ENCODE measurements around the gene NUCKS1.
"Not testable (repeated sequence)": the region's sequence is repeated elsewhere in the genome, so short reads cannot be mapped to it uniquely, and the experiment has no call there.

The NUCKS1 gene

DNA sequence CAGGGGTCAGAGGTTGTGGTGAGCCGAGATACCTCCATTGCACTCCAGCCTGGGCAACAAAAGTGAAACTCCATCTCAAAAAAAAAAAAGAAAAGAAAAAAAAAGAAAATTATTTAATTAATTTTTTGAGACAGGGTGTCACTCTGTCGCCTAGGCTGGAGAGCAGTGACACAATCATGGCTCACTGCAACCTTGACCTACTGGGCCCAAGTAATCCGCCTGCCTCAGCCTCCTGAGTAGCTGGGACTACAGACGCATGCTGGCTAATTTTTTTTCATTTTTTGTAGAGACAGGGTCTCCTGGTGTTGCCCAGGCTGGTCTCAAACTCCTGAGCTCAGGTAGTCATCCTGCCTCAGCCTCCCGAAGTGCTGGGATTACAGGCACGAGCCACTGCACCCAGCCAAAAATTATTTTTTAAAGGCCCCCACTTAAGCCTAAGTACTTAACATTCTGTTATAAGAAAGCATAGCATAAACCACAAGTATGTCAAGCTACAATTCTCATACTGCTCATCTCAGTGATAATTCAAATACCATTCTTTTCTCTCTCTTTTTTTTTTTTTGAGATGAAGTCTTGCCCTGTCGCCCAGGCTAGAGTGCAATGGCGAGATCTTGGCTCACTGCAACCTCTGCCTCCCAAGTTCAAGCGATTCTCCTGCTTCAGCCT is 19.9 kb downstream of the NUCKS1 start:
- DNase-seq (ENCODE audit: low read depth, low spot score): no peak

DNA sequence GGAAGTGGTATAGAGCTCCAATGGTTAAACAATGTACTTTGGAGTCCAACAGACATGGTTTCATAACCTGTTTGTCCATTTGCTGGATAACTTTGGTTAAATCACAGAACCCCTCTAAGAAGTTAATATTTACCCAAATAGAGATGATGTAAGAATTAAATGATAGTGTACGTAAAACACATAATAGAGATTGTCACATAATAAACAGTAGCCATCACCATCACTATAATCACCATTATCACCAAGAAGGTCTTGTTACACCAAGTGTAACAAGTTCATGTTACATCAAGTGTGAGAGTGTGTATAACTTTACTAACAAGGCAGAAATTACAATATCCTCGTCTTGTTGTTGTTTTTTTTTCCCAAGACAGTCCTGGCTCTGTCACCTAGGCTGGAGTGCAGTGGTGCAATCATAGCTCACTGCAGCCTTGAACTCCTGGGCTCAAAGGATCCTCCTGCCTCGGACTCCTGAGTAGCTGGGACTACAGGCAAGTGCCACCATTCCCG is 23.3 kb downstream of the NUCKS1 start:
- DNase-seq (ENCODE audit: low read depth, low spot score): no peak

DNA sequence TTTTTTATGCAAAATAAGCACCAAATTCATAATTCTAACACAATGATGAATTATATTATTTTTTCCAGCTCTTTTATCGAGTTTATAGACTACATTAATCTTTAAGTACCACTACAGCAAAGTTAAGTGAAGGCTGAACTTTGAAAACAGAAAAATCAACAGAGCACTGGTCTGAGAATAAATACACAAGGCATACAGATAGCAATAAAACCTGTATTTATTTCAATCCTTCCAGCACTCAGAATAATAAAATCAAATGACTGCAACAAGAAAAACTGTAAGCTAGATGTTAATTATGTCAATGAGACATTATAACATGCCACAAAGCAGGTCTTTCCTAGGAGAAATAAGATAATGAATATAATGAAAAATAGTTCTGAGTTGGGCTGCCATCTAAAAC is 24.5 kb downstream of the NUCKS1 start:
- DNase-seq (ENCODE audit: low read depth, low spot score): no peak

DNA sequence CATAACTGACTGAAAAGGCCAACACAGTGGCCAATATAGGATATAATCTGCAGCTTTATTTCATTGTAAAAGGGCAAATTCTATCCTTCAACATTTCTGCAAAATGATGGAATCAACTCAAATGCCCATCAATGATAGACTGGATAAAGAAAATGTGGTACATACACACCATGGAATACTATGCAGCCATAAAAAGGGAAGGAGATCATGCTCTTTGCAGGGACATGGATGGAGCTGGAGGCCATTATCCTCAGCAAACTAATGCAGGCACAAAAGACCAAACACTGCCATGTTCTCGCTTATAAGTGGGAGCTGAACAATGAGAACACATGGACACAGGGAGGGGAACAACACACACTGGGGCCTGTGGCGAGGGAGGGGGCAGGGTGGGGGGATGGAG is 29.2 kb downstream of the NUCKS1 start:
- DNase-seq (ENCODE audit: low read depth, low spot score): not testable (repeated sequence)

DNA sequence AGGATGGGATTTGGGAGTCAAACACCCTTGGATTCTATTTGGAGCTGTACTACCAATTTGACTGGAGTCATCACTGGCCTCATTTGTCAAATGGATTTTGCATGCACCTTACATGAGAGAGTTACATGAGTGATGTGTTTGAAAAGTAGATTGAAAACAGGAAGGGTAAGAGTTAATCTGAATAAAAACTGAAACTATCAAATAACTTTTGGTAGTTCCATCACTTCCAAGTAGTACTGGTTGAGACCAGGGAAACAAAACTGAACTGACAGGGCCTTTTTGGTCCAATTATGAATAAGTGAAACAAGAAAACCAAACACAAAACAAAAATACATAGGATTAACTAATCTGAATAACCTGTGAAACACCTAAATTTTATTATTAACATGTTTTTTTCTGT is 30.2 kb downstream of the NUCKS1 start:
- DNase-seq (ENCODE audit: low read depth, low spot score): no peak

DNA sequence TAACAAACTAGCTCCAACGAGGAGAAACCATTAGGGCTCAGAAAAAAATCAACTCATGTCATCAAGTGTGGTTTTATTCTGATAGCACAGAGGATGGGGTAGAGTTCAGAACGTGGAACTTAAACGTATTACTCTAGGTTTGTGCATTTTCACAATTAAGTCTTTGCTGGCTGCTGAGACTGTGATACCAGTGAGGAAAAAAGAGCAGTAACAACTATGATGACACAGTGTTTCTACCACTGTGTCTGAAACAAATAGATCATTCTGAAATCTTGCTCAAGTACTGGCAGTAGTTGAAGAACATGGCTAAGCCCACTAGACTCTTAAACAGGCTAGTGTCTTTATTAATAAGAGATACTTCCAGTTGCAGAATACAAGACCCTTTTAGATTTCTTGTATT is 31.0 kb downstream of the NUCKS1 start:
- DNase-seq (ENCODE audit: low read depth, low spot score): no peak

DNA sequence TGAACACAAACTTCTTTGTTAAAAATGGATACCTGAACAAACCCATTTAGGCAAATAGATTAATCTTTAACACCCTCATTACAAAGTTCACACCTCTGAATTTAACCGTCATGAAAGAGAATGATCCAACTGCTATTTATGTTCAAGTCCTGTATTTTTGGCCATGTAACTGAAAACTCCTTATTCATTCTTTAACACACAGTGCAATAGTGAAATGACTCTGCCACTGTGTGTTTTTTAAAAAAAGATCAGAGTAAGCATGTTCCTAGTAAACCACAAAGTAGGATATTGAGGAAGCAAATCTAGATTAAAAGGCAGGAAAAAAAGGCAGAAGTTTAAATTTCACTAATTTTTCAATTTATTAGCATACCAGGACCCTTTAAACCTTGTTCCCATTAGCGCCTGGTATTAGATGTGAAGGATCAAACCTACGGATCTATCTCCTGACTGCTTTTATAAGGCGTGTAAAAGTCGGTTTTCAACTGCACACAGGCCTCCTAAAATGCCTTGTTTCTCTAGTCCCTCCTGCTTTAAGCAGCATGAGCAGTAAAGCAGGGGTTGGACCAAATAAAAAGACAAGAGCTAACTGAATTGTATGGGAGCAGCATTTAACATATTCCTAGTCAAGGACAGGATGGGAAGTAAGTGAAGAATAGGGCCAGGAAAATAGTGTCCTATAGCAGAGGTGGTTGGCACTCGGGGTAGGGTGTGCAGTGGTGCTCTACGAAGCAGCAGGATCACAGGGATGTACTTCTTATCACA is 33.4 kb downstream of the NUCKS1 start:
- DNase-seq (ENCODE audit: low read depth, low spot score): no peak

DNA sequence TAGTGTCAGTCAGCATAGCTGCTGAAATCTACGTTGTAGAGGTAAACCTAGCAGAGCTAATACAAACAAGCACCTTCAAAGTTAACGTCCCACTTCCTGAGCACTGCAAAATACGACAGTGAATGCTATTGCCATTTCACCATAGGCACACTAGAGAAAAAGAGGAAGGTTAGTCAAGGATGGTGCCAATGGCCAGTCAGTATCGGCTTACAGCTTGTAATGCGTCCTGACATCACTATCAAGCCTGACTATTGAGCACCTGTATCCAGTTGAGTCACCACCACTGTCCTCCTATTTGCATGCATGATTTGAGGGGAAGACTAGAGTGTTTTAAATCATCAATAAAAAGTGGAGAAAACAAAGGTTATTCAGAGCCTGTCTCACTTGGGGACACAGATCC is 34.4 kb downstream of the NUCKS1 start:
- no peak for DNase-seq (ENCODE audit: low read depth, low spot score)

DNA sequence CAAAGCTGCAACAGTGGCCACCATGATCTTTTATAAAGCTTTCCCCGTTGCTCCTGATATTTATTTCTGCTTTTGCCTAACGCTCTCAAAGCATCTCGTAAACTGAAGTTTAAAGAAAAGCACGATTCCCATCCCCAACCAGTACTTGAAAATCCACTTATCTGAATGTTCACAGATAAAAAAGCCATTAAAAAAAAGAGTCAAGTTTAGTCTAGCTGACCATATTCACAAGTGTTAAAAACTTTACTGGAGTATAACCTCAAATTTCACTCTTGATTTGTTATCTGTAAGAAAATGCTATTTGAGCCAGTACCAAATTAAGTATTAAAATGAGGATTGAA is 35.1 kb downstream of the NUCKS1 start:
- DNase-seq (ENCODE audit: low read depth, low spot score): no peak

DNA sequence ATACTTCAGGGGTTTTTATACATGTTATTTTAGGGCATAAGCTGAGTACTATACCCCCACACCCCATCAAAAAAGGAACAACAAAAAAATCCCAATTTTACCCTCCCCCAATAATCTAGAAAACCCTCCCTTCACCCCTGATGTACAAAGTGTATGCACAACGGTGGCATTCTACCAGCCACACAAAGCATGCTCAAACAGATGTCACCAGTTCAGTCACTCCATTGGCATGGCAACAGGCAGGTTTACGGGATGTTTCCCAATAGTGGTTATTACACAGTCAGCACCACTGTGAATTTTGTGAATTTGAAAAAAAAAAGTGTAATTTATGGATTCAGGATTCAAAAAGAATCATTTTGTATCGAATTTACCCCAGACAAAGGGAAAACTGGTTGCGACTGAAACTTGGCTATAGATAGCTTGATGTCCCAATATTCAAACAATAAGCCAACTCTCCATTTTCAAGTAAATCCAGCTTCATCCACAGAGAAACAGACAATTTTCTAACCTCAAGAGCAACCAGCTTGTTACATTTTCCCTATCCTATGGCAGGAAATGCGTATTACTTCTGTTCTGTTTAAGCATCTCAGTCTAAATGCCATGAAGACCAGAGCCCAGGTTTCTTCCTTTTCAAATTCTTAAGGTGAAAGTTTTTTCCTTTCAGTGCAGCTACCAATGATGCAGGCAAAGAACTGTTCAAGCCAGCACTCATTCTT is 35.6 kb downstream of the NUCKS1 start:
- no peak for DNase-seq (ENCODE audit: low read depth, low spot score)

DNA sequence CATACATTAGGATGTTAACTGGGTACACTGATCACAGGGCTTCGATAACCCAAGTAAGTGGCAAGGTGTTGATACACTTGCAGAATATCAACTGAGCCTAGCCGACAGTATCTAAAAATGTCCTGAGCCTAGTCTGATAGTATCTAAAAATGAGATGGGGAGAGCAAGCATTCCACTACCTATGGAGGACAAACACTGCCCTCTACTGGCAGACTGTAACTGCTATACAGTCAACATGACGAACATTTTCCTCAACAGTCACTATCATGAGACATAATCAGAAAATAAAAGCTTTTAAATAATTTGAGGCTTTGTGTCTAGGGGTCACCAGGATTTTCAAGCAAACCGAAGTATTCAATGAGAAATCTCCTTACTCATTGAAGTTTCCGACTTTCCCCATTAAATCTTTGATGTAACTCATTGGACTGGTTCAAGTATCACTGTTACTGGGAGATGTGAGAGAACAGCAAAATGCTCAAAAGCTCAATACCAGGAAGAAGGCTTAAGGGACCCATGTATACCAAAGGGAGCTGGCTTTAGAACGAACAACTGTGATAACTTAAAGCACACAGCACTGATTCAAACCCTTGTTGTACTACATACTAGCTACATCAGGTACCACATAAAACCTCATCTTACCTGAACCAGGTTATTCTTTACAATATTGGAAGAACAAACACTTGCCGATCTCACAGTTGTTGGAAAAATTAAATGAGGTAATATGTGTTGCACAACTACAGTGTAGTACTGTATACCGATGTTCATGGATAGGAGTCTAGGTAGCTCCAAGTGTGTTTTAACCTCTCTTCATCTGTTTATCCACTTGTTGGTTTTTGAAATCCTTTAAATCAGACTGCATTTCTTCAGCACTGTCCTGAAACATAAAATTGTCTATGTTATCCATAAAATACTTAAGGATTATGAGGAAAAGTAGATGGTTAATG is 38.6 kb downstream of the NUCKS1 start:
- DNase-seq (ENCODE audit: low read depth, low spot score): peak; percentile 41

DNA sequence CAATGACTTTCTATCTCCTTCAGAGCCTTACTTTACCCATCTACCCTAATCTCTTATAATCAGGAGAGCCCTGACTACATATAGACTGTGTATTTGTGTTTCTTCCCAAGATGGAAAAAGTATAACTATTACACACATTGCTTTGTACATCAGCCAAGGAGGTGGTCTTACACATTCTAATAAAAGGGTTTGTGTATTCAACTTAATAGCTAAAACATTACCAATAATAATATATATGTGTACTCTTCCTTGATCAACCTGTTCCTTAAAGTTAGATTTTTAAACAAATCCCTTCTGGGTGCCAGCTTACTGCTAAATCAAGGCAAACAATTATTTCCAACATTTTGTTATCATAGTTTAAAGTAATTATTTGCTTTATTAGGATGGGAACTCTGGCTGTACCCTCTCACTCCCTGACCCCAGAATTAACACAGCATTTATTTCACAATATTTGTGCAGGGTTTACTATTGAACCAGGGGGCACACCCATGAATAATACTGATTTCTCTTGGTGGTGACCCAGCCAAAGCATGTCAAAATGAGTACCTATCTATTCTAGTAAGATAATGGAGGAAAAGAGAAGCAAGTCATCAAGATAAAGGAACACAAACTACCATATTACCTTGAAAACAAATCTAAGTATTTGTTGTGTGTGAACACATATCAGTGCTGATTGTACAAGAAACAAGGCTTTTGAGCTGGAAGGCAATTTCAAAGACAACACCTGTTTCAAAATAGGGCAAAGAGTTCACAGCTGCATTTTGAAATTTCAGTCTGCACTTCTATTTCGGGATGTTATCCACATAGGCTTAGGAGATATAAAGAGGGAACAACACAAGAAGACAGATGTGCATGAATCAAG is 39.5 kb downstream of the NUCKS1 start:
- DNase-seq (ENCODE audit: low read depth, low spot score): no peak

DNA sequence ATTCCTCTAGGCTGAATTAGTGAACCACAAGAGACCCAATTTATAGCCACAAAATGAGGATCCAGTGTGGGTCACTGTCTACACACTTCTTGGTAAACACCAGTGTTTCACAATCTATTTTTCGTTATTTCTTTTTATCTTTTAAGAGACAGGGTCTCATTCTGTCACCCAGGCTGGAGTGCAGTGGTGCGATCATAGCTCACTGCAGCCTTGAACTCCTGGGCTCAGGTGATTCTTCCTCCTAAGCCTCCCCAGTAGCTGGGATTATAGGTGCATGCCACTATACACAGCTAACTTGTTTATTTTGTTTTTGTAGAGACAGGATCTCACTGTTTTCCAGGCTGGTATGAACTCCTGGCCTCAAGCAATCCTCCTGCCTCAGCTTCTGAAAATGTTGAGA is 40.3 kb downstream of the NUCKS1 start:
- DNase-seq (ENCODE audit: low read depth, low spot score): no peak

DNA sequence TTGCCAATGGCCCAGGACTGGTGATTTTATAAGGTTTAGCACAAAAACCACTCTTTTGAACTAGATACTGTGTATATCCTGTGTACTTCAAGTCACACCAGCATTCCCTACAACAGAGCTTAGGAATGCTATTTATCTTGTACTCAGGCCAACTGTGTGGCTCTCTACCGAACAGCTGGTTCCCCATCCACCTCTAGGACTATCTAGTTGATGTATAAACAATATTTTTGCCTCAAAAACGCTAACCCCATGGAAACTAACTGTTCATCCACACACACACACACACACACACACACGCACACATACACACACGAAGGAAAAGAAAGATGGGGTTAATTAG is 41.0 kb downstream of the NUCKS1 start:
- DNase-seq (ENCODE audit: low read depth, low spot score): no peak

DNA sequence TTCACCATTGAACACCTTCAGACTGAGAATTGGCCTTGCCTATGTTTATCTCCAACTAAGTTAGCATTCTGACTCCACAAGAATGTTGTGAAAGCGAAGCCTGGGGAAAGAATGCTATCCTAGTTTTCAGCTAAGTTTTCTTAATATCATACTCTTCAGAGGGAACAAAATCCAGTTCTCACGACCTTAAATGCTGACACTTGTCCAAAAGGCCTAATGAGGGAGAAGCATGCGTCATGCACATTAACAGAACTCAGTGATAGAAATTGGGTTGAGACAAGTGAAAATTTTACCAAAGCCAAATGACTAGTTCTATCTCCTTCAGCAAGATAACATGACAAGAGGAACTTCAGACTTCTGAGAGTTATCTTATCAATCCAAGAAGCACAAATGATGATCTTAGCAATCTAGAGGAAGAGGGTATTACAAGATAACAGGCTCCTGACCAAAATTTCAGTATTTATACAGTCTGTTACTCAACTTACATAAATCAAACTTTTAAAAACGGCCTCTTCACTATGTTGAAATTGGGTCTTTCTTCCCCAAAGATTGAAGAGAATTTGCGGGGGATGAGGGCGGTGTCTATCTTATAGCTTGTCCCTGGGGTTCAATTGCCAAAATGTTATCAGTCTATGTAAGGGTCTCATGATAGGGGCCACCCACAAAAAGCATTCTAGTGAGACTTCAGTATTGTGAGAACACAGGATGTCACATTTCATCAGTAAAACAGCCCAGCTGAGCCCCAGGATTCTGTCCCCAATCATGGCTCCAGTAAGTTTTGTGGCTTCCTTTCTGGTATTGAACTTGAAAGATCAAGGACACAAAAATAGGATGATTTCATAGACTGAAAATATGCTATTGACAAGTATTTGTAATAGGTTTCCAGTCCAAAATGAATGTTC is 43.1 kb downstream of the NUCKS1 start:
- DNase-seq (ENCODE audit: low read depth, low spot score): no peak

DNA sequence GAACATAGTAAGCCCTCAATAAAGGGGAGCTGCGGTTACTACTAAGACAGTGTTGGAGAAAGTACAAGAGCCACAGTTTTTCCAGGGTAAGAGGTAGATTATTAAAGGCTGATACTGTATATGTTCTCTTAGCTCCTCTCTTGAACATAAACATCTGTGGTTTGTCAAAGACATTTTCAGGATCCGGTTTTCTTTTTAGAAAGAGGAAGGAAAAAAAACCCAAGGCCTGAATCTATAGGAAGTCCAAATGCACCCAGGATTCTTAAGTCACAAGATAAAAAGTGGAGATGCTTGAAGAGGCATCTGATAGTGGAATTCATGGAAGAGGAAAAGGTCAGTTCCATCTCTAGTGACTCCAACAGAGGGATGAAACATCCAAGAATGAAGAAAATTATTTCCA is 45.1 kb downstream of the NUCKS1 start:
- DNase-seq (ENCODE audit: low read depth, low spot score): no peak

DNA sequence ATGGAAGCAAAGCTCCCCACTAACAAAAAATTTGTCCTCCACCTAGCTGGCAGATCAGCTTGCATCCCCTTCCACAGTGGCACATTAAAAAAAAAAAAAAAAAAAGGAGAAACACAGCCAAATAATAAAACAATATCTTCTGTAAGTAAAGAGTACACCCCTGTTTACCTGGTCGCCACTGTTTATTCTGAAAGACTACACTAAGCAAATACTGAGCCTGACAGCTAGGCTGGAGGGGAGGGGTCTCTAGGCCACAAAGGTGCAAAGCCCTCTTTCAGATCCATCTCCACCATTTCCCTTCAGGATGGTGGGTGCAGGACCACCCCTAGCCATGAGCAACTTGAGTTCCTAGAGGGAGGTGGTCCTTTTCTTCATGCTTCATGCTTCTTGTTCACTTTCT is 46.9 kb downstream of the NUCKS1 start:
- DNase-seq (ENCODE audit: low read depth, low spot score): no peak

DNA sequence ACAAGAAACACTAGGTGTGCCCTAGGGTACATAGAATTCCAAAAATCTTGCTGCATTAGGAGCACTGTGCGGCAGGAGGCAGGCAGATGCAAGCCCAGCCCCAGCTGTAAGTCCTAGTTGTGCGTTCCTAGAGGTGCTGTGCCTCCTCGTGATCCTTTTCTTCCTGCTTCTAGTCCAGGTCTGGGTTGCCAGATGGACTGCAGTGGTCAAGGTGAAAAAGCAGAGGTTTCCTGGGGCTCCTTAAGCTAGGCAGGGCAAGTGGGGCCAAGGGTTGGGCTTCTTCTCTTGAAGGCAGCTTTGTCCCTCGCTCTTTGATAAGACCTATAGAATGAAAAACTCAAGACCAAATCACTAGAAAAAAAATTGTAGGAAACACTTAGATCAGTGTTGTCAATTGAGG is 48.1 kb downstream of the NUCKS1 start:
- no peak for DNase-seq (ENCODE audit: low read depth, low spot score)

DNA sequence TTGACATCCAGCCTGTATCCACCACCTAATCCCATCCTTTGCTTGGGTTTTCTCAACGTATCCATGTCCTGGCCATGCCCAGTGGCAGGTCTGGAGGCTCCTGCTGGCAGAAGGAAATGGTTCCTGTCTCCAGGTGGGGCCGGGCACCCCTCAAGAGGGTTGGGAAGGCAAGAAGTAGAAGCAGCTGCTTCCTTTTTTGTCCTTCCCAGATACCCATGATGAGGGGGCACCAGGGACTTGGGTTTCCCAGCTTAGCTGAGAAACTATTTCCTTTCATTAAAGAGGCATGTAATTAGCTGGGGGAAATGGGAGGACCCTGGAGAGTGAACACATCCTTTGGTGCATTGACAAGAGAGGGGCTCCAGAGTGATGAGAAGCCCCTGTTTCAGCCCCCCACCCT is 48.6 kb downstream of the NUCKS1 start:
- no peak for DNase-seq (ENCODE audit: low read depth, low spot score)

Measured in activated CD4-positive, CD25-positive, alpha-beta regulatory T cell treated with anti-CD3 and anti-CD28 coated beads, Interleukin-2, amount 50 U/mL, for 16 hours (primary cell).